Fibroblast of lung (primary cell): ENCODE results near the gene PRDM16. TPM values are rescaled to one million over a fixed set of nuclear protein-coding genes. Genes with fewer than 3 reads are reported as not detected.
A peak's percentile ranks its signal among the peaks of the same experiment; 100 is the strongest.

Source experiments
- DNase-seq, 2 donors: peaks; one replicate each; pipeline versions ENCODE4 v3.0.0 to v3.0.0-alpha.2; 2010; ENCODE audit warnings: low read depth in 2 of 2
- H2AFZ ChIP-seq: 2 replicates; pipeline ENCODE4 v1.5.1; 2012; ENCODE audit warnings: low read length, control low read depth, inconsistent platforms
- H3K27ac ChIP-seq: 2 replicates; pipeline ENCODE4 v1.5.1; 2011; ENCODE audit warnings: low read length, control low read depth; ENCODE audit not compliant: insufficient read depth
- H3K27me3 ChIP-seq: 2 replicates; pipeline ENCODE4 v1.5.1; 2011; ENCODE audit warnings: mild to moderate bottlenecking, low read length; ENCODE audit not compliant: control insufficient read depth, insufficient read depth
- H3K36me3 ChIP-seq: 2 replicates; pipeline ENCODE4 v1.5.1; 2011; ENCODE audit warnings: low read length; ENCODE audit not compliant: control insufficient read depth, insufficient read depth
- H3K4me1 ChIP-seq: 2 replicates; pipeline ENCODE4 v1.5.1; 2011; ENCODE audit warnings: low read length; ENCODE audit not compliant: control insufficient read depth, insufficient read depth; ENCODE audit errors: extremely low read depth
- H3K4me2 ChIP-seq: 2 replicates; pipeline ENCODE4 v1.5.1; 2011; ENCODE audit warnings: low read length, control low read depth; ENCODE audit not compliant: insufficient read depth; ENCODE audit errors: extremely low read depth
- H3K4me3 ChIP-seq, 4 experiments: fragments of 200-600 bp in 1 of 4; sonication (generic) in 1 of 4; replicated peaks in 1 of 4; 2 replicates each; pipeline ENCODE4 v1.5.1; 2011 to 2016; ENCODE audit warnings: low read length in 4 of 4, low read depth in 3 of 4, mild to moderate bottlenecking in 3 of 4, control low read depth in 2 of 4, inconsistent platforms in 1 of 4, mixed read lengths in 1 of 4; ENCODE audit not compliant: insufficient read depth in 1 of 4; ENCODE audit errors: control extremely low read depth in 1 of 4
- H3K79me2 ChIP-seq: 2 replicates; pipeline ENCODE4 v1.5.1; 2012; ENCODE audit warnings: mild to moderate bottlenecking, low read length, inconsistent platforms; ENCODE audit not compliant: control insufficient read depth, insufficient read depth
- H3K9ac ChIP-seq: 2 replicates; pipeline ENCODE4 v1.5.1; 2011; ENCODE audit warnings: mild to moderate bottlenecking, low read length, control low read depth; ENCODE audit not compliant: insufficient read depth
- H3K9me3 ChIP-seq: 2 replicates; pipeline ENCODE4 v1.5.1; 2012; ENCODE audit warnings: low read depth, low read length; ENCODE audit not compliant: control insufficient read depth, insufficient read depth
- H4K20me1 ChIP-seq: 2 replicates; pipeline ENCODE4 v1.5.1; 2011; ENCODE audit warnings: low read length; ENCODE audit not compliant: control insufficient read depth, insufficient read depth; ENCODE audit errors: extremely low read depth
- CTCF ChIP-seq, 2 donors: IDR thresholded peaks in 1 of 2; conservative IDR thresholded peaks in 1 of 2; 1 replicate in 1 of 2; 2 replicates in 1 of 2; pipeline ENCODE4 v1.5.1; 2011 to 2012; ENCODE audit warnings: low read length in 2 of 2, control low read depth in 1 of 2, inconsistent platforms in 1 of 2, low read depth in 1 of 2, mild to moderate bottlenecking in 1 of 2
- EZH2 ChIP-seq: IDR thresholded peaks from 2 replicates; pipeline ENCODE4 v1.5.1; 2012; ENCODE audit warnings: low read length, control low read depth, mild to moderate bottlenecking; ENCODE audit errors: missing control alignments
- polyA plus RNA-seq, 2 donors: library from polyadenylated mRNA; depleted of rRNA in 1 of 2; stranded (reverse) in 1 of 2; unstranded in 1 of 2; fragments of >200 nt; gene quantifications; 2 replicates each; pipeline ENCODE4 v1.2.1, GENCODE V29; 2011 to 2012; ENCODE audit warnings: missing spikeins in 1 of 2
- total RNA-seq: library from RNA; depleted of rRNA; stranded (reverse); fragments of >200 nt; gene quantifications from 2 replicates; pipeline ENCODE4 v1.2.1, GENCODE V29; 2014

The PRDM16 gene
- total and polyA plus RNA-seq, 2 donors (not counting 1 experiment from before 2014, with no cell fraction given), result 0.30 to 1.8 TPM

GRCh38 chr1:3133686-3134085 lies 64.7 kb downstream of the PRDM16 start:
- Histone ChIP-seq H3K4me2 (no peak overlapping the region), H3K79me2 (no peaks in the 10 kb centered on the region), H2AFZ (no peak overlapping the region), H3K27me3 (no peaks in the 10 kb centered on the region), H3K36me3 (no peaks in the 10 kb centered on the region), H3K4me1 (no peaks in the 10 kb centered on the region), H3K9me3 (no peaks in the 10 kb centered on the region), H3K9ac (no peak overlapping the region), H3K27ac (no peak overlapping the region), H4K20me1 (no peaks in the 10 kb centered on the region), H3K4me3 (no peak overlapping the region)
- no peak for TF ChIP-seq EZH2
- TF ChIP-seq CTCF (conservative IDR thresholded peaks at IDR 0.05 in 1 of 2, IDR thresholded peaks at IDR 0.05 in 1 of 2; ENCODE audit: low read depth in 1 of 2, low read length in 2 of 2), result no peak
- DNase-seq, result peak in 1 of 2 donors; percentile 35

- no peaks in the 10 kb centered on the region for H4K20me1 ChIP-seq
- no peaks in the 10 kb centered on the region for H3K9me3 ChIP-seq
- no peak overlapping the region for H3K4me3 ChIP-seq
- no peak for DNase-seq
- no peaks in the 10 kb centered on the region for H3K27me3 ChIP-seq
- H2AFZ ChIP-seq, result no peak overlapping the region
- no peak overlapping the region for H3K4me2 ChIP-seq
- no peaks in the 10 kb centered on the region for H3K79me2 ChIP-seq
- H3K9ac ChIP-seq, result no peak overlapping the region
- no peaks in the 10 kb centered on the region for H3K4me1 ChIP-seq
- no peaks in the 10 kb centered on the region for H3K36me3 ChIP-seq
- H3K27ac ChIP-seq, result no peak overlapping the region
- TF ChIP-seq CTCF (conservative IDR thresholded peaks at IDR 0.05 in 1 of 2, IDR thresholded peaks at IDR 0.05 in 1 of 2; ENCODE audit: low read depth in 1 of 2, low read length in 2 of 2) (no peak), EZH2 (no peak)
These were observed 65.5 kb downstream of the PRDM16 start for GRCh38 chr1:3134381-3135072.

- Histone ChIP-seq H3K9me3 (no peaks in the 10 kb centered on the region), H2AFZ (no peak overlapping the region), H3K4me2 (no peak overlapping the region), H3K79me2 (no peaks in the 10 kb centered on the region), H3K27me3 (no peaks in the 10 kb centered on the region), H3K27ac (no peak overlapping the region), H4K20me1 (no peaks in the 10 kb centered on the region), H3K9ac (no peak overlapping the region), H3K4me1 (no peaks in the 10 kb centered on the region), H3K4me3 (no peak overlapping the region), H3K36me3 (no peaks in the 10 kb centered on the region)
- no peak for TF ChIP-seq EZH2
- no peak for TF ChIP-seq CTCF (conservative IDR thresholded peaks at IDR 0.05 in 1 of 2, IDR thresholded peaks at IDR 0.05 in 1 of 2; ENCODE audit: low read depth in 1 of 2, low read length in 2 of 2)
- DNase-seq, result no peak
These were observed 66.2 kb downstream of the PRDM16 start for GRCh38 chr1:3135073-3135702.
